NB4 (cell line): ENCODE data around the gene LRP1B.

ENCODE experiments used
- DNase-seq: peaks from one replicate; pipeline ENCODE4 v3.0.0; 2010; ENCODE audit warnings: low read depth
- H3K4me3 ChIP-seq: one replicate; pipeline ENCODE4 v1.5.1; 2011; ENCODE audit warnings: mild to moderate bottlenecking, low read depth, low read length, moderate library complexity
- MYC ChIP-seq: IDR thresholded peaks from 2 replicates; pipeline ENCODE4 v1.6.1; 2011; ENCODE audit warnings: low read depth, low read length
- POLR2A ChIP-seq: IDR thresholded peaks from 2 replicates; pipeline ENCODE4 v1.6.1; 2011; ENCODE audit warnings: mild to moderate bottlenecking; ENCODE audit not compliant: insufficient read length; ENCODE audit errors: extremely low read depth
- TF ChIP-seq, protein P1 (sequence below): IDR thresholded peaks from 2 replicates; pipeline ENCODE4 v1.6.1; 2011; ENCODE audit warnings: low read depth, low read length
- TF ChIP-seq, protein P2 (sequence below): IDR thresholded peaks from one replicate; pipeline ENCODE4 v1.5.1; 2012; ENCODE audit warnings: low read depth, low read length

LRP1B gene

DNA sequence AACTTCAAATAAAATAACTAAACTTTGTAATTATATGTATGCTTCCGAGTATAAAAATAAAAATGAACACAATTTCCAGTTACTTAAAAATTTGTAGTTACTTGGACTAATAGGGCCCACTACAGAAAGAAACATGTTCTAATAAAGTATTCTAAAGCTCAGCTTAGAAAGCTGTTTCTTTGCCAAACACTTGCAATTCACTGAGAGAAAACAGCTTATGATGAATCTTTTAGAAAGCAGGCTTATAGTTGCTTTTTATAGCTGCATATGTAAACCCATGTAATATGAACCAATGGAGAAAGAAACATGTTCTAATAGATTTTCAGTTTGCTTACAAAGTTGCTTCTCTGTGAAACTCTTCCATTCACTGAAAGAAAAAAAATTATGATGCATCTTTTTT is 766.0 kb downstream of the LRP1B start:
- TF ChIP-seq, protein P1, sequence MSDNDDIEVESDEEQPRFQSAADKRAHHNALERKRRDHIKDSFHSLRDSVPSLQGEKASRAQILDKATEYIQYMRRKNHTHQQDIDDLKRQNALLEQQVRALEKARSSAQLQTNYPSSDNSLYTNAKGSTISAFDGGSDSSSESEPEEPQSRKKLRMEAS: no peak
- TF ChIP-seq, protein P2, sequence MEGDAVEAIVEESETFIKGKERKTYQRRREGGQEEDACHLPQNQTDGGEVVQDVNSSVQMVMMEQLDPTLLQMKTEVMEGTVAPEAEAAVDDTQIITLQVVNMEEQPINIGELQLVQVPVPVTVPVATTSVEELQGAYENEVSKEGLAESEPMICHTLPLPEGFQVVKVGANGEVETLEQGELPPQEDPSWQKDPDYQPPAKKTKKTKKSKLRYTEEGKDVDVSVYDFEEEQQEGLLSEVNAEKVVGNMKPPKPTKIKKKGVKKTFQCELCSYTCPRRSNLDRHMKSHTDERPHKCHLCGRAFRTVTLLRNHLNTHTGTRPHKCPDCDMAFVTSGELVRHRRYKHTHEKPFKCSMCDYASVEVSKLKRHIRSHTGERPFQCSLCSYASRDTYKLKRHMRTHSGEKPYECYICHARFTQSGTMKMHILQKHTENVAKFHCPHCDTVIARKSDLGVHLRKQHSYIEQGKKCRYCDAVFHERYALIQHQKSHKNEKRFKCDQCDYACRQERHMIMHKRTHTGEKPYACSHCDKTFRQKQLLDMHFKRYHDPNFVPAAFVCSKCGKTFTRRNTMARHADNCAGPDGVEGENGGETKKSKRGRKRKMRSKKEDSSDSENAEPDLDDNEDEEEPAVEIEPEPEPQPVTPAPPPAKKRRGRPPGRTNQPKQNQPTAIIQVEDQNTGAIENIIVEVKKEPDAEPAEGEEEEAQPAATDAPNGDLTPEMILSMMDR: no peak
- TF ChIP-seq MYC (no peak), POLR2A (no peak)
- H3K4me3 ChIP-seq: no peak overlapping the region
- DNase-seq: no peak

DNA sequence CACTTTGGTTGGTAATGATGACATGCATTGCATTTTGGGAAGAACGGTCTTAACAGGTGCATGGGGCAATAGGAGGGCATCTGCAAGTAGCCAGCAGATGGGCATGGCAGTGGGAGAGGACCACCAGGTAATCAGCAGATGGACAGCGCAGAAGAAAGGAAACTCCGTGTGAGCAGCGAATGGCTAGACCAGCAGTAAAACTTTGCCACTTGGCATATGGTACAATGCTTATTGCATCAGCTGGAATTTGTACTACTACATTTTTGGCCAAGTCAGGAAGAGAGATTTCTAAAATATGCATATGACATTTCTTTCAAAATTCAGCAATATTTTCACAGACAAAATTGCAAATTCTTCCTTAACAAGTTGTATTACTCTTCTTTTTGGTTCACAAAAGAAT is 768.5 kb downstream of the LRP1B start:
- no peak for TF ChIP-seq MYC
- TF ChIP-seq, protein P1: no peak
- TF ChIP-seq, protein P2: no peak
- TF ChIP-seq POLR2A: no peak
- no peak overlapping the region for H3K4me3 ChIP-seq
- DNase-seq: no peak

DNA sequence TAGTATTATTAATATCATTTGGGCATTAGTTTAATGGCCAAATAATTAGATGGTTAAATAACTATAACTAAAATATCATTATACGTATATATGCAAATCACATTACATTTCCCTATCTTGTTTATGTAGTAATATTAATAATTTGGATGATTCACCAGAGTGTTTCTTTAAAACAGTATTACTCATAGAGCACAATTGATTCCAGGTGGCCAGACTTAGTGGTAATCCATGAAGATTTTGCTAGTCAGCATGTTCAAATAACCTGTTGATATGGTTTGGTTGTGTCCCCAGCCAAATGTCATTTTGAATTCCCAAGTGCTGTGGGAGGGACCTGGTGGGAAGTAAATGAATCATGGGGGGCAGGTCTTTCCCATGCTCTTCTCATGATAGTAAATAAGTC is 782.3 kb downstream of the LRP1B start:
- no peak for DNase-seq
- no peak overlapping the region for H3K4me3 ChIP-seq
- TF ChIP-seq, protein P2: no peak
- TF ChIP-seq, protein P1: no peak

DNA sequence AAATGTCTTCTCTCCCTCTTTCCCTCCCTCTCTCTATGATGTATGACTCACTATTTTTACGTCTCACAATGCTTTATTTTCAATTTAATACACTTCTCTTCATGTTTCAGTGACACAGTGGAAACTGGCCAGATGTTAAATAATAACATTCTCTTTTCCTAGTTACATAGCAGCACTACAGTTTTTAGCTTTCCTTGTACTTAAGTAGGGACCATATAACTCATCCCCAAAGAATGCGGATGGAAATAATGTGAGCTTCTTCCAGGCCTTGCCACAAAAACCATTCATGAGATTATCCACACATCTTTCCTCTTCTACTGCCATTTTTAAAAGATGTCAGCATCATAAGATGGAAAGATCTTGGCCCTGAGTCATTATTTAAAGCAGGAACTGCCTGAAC is 789.4 kb downstream of the LRP1B start:
- no peak for DNase-seq
- no peak for TF ChIP-seq MYC
- no peak for TF ChIP-seq POLR2A
- TF ChIP-seq, protein P1: no peak
- TF ChIP-seq, protein P2: no peak
- H3K4me3 ChIP-seq: no peak overlapping the region

DNA sequence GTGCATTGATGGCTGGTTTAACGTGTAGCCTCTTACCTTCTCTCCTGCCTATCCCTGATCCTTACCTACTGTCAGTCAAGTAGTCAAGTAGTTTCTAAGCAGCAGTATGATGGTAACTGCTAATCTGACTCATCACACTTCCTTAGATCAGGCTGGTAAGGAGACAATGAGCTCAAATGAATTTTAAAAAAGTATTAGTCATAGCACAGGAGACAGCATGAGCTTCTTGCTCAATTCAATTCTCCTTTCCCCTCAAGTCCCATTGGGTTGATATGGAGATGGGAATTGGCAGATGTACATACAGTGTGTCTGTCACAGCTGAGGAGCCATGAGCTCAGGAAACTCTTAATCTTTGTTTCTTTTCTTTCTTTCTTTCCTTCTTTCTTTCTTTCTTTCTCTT is 799.7 kb downstream of the LRP1B start:
- peak; percentile 45 for DNase-seq
- H3K4me3 ChIP-seq: no peak overlapping the region
- TF ChIP-seq, protein P2: no peak
- TF ChIP-seq MYC (no peak), POLR2A (no peak)
- TF ChIP-seq, protein P1: no peak

DNA sequence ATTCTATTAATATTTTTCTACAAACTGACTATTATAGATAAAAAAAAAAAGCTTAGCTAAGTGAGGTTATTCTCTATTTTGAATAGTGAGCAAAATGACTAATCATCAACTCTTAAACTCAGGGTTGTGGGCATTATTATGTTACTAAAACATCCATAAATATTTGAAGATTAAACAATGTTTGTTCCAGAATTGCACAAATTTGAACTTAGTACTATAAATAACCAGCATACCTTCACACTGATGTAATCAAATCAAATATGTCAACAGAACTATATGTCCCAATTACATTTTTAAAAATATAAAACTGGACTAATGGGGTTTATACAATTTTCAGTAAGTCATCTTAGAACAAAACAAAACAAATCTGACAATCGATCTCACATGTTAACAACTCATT is 800.9 kb downstream of the LRP1B start:
- no peak overlapping the region for H3K4me3 ChIP-seq
- TF ChIP-seq, protein P1: no peak
- no peak for TF ChIP-seq MYC
- no peak for TF ChIP-seq POLR2A
- TF ChIP-seq, protein P2: no peak
- no peak for DNase-seq
